Daoy (cell line): Measurements from ENCODE around the gene ADGRG1. TPM values are rescaled to one million over a fixed set of nuclear protein-coding genes. Genes with fewer than 3 reads are reported as not detected.

ENCODE experiments used
- DNase-seq: peaks from one replicate; pipeline ENCODE4 v3.0.0-alpha.2; 2015; ENCODE audit warnings: low read depth
- total RNA-seq: library from RNA; depleted of rRNA; stranded (reverse); fragments of >200 nt; shearing (Covaris generic); gene quantifications from 2 replicates; pipeline ENCODE4 v1.2.3, GENCODE V29; 2014

Gene ADGRG1
- total RNA-seq, 1 experiment from 2014 or later = 6.6 TPM

DNA sequence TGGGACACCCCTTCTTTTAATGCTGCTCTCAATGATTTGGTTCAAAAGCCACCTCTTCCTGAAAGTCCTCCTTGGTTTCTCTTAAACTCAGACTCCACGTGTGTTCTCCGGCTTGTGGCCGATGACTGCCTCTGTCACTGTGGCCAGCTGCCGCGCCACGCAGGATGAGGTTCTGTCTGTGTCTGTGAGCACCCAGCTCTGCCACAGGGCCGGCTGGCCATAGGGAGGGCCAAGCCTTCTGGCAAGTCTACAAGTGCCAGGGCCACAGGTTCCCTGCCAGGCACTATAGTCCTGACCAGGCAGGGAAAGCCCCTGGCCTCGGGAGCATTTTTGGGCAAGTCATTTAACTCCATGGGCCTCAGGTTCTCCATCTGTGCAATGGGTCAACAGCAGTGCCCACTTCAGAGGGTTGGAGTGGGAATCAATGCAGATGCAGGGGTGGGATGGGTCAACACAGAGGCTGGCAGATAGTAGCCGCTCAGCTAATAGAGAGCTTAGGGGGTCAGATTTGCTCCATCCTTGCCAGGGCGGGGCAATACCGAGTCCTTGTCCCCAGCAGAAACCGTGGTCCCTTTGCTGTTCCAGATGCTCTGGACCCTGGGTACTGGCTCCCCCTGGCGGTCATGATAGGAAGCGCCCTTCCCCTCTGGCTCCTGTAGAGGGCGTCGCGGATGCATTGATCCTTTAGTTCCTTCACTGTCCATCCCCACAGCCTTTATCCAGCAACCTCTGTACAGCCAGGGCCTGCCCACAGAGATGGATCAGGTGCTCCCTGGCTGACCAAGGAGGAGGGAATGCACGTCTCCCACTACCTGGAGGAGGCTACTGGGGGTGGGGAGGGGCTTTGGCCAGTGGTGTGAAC lies 20.4 kb downstream of the ADGRG1 start:
- DNase-seq = peak; percentile 79

DNA sequence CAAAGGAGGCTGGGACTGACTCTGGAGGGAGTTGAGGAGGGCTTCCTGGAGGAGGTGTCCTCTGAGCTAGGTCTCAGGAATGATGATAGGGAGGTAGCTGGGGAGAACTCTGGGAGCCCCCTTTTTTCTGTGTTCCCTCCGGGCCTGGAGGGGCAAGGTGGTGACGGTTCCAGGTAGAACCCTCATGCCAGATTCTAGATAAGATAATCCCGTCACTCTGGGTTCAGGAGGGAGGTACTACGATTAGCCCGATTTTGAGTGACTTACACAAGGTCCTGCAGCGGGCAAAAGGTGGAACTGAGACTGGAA lies 21.0 kb downstream of the ADGRG1 start:
- DNase-seq = no peak

DNA sequence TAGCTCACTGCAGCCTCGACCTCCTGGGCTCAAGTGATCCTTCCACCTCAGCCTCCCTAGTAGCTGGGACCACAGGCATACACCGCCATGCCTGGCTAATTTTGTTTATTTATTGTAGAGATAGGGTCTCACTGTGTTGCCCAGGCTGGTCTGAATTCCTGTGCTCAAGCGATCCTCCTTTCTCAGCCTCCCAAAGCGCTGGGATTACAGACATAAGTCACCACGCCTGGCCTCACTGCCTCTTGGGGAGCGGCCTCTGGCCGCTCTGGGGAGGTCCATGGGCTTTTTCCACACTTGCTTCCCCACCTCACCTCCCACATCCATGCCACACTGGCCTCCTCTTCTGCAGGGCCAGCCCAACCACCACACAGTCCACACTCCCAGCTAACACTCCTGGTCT lies 21.4 kb downstream of the ADGRG1 start:
- no peak for DNase-seq

GRCh38 chr16:57651344-57652333 lies 23.2 kb downstream of the ADGRG1 start:
- DNase-seq = no peak

GRCh38 chr16:57652695-57653471 lies 24.5 kb downstream of the ADGRG1 start:
- no peak for DNase-seq

GRCh38 chr16:57653936-57654335 lies 25.5 kb downstream of the ADGRG1 start:
- DNase-seq = peak; percentile 49

DNA sequence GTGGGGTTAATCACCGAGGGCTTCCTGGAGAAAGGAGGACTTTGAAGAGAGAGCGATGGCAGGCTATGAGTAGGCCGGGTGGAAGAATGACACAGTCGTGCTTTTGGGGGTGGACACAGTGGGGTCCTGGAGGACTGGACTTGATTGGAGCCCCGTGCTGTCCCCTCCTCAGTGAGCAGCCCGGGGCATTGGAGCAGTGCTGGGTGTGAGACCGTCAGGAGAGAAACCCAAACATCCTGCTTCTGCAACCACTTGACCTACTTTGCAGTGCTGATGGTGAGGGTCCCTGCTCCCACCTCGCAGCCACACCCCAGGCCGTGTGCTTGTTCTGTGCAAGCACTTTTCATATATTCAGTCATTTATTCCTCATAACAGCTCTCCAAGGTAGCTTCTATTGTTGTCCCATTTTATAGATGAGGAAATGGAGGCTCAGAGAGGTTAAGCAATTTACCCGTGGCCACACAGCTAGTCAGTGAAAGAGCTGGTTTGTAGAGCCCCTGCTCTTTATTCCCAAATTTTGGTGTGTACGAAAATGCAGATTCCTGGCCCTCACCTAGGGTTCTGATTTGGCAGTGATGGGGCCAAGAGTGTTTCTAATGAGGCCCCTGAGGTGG lies 28.0 kb downstream of the ADGRG1 start:
- DNase-seq = no peak

DNA sequence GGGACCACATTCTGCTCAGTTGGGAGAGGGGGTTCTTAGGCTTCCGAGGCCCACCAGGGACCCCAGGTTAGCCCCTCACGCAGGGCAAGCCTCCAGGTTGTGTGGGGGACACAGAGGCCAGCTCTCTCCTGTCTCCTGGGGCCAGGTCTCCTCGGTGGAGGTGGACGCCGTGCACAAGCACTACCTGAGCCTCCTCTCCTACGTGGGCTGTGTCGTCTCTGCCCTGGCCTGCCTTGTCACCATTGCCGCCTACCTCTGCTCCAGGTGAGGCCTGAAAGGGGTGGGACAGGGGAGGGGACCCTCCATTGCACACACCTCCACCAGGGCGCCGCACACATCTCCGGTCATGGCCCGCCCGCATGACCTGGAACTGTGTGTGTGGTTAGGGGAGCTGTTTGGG lies 28.8 kb downstream of the ADGRG1 start:
- DNase-seq = no peak

- no peak for DNase-seq
Observed at GRCh38 chr16:57658130-57658877, 29.9 kb downstream of the ADGRG1 start.

DNA sequence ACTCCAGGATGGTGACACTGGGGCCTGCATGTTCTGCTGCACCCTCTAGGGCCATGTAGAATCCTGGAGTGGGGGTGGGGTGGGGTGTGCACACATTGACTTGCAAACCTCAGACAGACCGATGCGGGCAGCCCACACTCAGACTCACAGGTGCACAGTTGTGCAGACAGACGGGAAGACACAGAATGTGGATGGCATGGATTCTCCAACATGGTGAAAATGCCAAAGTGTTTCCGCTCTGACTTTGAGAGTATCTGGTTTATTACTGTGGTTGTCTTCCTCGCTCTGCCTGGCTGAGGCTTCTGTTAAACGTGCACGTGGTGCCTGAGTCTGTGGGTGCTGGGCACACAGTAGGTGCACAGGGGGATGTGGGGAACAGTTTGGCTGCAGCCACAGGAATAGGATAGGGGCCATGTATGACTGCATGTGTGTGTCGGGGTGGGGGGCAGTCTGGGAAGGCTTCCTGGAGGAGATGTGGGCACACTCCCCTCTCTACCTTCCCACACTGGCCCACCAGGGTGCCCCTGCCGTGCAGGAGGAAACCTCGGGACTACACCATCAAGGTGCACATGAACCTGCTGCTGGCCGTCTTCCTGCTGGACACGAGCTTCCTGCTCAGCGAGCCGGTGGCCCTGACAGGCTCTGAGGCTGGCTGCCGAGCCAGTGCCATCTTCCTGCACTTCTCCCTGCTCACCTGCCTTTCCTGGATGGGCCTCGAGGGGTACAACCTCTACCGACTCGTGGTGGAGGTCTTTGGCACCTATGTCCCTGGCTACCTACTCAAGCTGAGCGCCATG lies 30.6 kb downstream of the ADGRG1 start:
- DNase-seq = no peak

GRCh38 chr16:57660715-57661463 lies 32.5 kb downstream of the ADGRG1 start:
- DNase-seq = no peak

- DNase-seq = no peak
Observed at GRCh38 chr16:57661510-57661909, 33.1 kb downstream of the ADGRG1 start.

GRCh38 chr16:57661936-57662906 lies 33.8 kb downstream of the ADGRG1 start:
- DNase-seq = no peak

DNA sequence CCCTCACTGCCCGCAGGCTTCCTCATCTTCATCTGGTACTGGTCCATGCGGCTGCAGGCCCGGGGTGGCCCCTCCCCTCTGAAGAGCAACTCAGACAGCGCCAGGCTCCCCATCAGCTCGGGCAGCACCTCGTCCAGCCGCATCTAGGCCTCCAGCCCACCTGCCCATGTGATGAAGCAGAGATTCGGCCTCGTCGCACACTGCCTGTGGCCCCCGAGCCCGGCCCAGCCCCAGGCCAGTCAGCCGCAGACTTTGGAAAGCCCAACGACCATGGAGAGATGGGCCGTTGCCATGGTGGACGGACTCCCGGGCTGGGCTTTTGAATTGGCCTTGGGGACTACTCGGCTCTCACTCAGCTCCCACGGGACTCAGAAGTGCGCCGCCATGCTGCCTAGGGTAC lies 35.0 kb downstream of the ADGRG1 start:
- DNase-seq = no peak

DNA sequence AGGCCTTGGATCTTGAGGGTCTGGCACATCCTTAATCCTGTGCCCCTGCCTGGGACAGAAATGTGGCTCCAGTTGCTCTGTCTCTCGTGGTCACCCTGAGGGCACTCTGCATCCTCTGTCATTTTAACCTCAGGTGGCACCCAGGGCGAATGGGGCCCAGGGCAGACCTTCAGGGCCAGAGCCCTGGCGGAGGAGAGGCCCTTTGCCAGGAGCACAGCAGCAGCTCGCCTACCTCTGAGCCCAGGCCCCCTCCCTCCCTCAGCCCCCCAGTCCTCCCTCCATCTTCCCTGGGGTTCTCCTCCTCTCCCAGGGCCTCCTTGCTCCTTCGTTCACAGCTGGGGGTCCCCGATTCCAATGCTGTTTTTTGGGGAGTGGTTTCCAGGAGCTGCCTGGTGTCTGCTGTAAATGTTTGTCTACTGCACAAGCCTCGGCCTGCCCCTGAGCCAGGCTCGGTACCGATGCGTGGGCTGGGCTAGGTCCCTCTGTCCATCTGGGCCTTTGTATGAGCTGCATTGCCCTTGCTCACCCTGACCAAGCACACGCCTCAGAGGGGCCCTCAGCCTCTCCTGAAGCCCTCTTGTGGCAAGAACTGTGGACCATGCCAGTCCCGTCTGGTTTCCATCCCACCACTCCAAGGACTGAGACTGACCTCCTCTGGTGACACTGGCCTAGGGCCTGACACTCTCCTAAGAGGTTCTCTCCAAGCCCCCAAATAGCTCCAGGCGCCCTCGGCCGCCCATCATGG lies 35.7 kb downstream of the ADGRG1 start:
- no peak for DNase-seq

- DNase-seq = no peak
Observed at GRCh38 chr16:57664662-57665025, 36.2 kb downstream of the ADGRG1 start.

DNA sequence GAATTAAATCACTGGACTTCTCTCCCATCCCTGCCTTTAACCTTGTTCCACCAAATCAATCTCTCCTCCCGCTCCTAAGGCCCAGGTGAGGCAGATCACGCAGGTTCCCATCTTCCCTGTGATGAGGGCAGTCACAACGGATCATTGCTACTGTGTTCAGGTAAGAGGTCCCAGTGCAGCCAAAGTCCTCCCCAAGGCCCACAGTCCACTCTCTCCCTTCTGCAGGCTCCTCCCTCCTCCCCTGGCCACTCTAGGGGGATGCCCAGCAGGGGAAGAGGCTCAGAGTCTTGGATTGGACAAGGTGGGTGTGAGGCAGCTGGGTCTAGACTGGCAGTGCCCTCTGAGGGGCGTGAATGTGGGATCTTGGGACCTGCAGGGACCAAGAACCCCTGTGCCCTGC lies 37.1 kb downstream of the ADGRG1 start:
- no peak for DNase-seq
